ENCODE results near the gene RPS28. TPM values are rescaled to one million over a fixed set of nuclear protein-coding genes. Genes with fewer than 3 reads are reported as not detected.
"Not testable (repeated sequence)": the region's sequence is repeated elsewhere in the genome, so short reads cannot be mapped to it uniquely, and the experiment has no call there.

Gene RPS28
- polyA plus RNA-seq, 6 donors from 2014 or later = 1,256 to 2,811 (median 2,461) TPM

GRCh38 chr19:8310342-8311055 lies 10.8 kb upstream of the RPS28 start:
- no peak for DNase-seq
- H3K27me3 Mint-ChIP-seq = no peaks in the 10 kb centered on the region
- peak overlapping the region in 1 of 6 donors; percentile 67 for H3K27ac Mint-ChIP-seq
- no peaks in the 10 kb centered on the region for H3K36me3 Mint-ChIP-seq
- H3K9me3 Mint-ChIP-seq = no peaks in the 10 kb centered on the region
- H3K4me1 Mint-ChIP-seq = peaks cover 19 to 32% (median 26%) of the 10 kb centered on the region in 3 donors
- ATAC-seq (ENCODE audit: low read depth in 2 of 2) = no peak
- H3K4me3 Mint-ChIP-seq = no peak overlapping the region

- H3K4me3 Mint-ChIP-seq = peak overlapping the region in 2 of 8 donors; percentile 20 to 29
- DNase-seq = no peak
- H3K4me1 Mint-ChIP-seq = peaks cover 15 to 33% (median 17%) of the 10 kb centered on the region in 3 donors
These were observed 9.6 kb upstream of the RPS28 start for GRCh38 chr19:8311461-8312260.

GRCh38 chr19:8314981-8315640 lies 6.2 kb upstream of the RPS28 start:
- H3K36me3 Mint-ChIP-seq; H3K27me3 Mint-ChIP-seq; DNase-seq; ATAC-seq (ENCODE audit: low read depth in 2 of 2); H3K9me3 Mint-ChIP-seq: not testable (repeated sequence)
- Mint-ChIP-seq H3K27ac (peak overlapping the region in 3 of 6 donors; percentile 23 to 67 (median 27)), H3K4me1 (peaks cover 4 to 23% (median 6%) of the 10 kb centered on the region in 3 donors), H3K4me3 (peak overlapping the region in 1 of 8 donors; percentile 58)

More at GRCh38 chr19:8311461-8312260, 9.6 kb upstream of the RPS28 start:
- H3K36me3 Mint-ChIP-seq = no peaks in the 10 kb centered on the region
- H3K9me3 Mint-ChIP-seq = no peaks in the 10 kb centered on the region
- no peak for ATAC-seq (ENCODE audit: low read depth in 2 of 2)
- H3K27me3 Mint-ChIP-seq = no peaks in the 10 kb centered on the region
- no peak overlapping the region for H3K27ac Mint-ChIP-seq

- ATAC-seq (ENCODE audit: low read depth in 2 of 2) = no peak
- no peaks in the 10 kb centered on the region for H3K27me3 Mint-ChIP-seq
- no peak overlapping the region for H3K27ac Mint-ChIP-seq
- peak overlapping the region in 1 of 8 donors; percentile 24 for H3K4me3 Mint-ChIP-seq
- H3K4me1 Mint-ChIP-seq = peaks cover 14 to 33% (median 19%) of the 10 kb centered on the region in 3 donors
- no peaks in the 10 kb centered on the region for H3K36me3 Mint-ChIP-seq
- H3K9me3 Mint-ChIP-seq = no peaks in the 10 kb centered on the region
- DNase-seq = no peak
These were observed 4.8 kb upstream of the RPS28 start for GRCh38 chr19:8316351-8317125.

- Mint-ChIP-seq H3K4me1 (peaks cover 19 to 52% (median 33%) of the 10 kb centered on the region in 3 donors), H3K27ac (peak overlapping the region in 1 of 6 donors; percentile 38), H3K4me3 (peak overlapping the region in 3 of 8 donors; percentile 41 to 72 (median 51))
- not testable (repeated sequence) for DNase-seq; ATAC-seq (ENCODE audit: low read depth in 2 of 2); H3K9me3 Mint-ChIP-seq; H3K36me3 Mint-ChIP-seq; H3K27me3 Mint-ChIP-seq
These were observed 2.5 kb upstream of the RPS28 start for GRCh38 chr19:8318835-8319234.

GRCh38 chr19:8319807-8320520 lies 1.3 kb upstream of the RPS28 start:
- DNase-seq (no peak), ATAC-seq (ENCODE audit: low read depth in 2 of 2) (no peak)
- Mint-ChIP-seq H3K27me3 (no peaks in the 10 kb centered on the region), H3K27ac (peak overlapping the region; percentile 63 to 100 (median 98)), H3K36me3 (no peaks in the 10 kb centered on the region), H3K4me1 (peaks cover 19 to 55% (median 33%) of the 10 kb centered on the region in 3 donors), H3K9me3 (no peaks in the 10 kb centered on the region), H3K4me3 (peak overlapping the region; percentile 95 to 99 (median 98))

GRCh38 chr19:8320564-8321066 lies 681 bp upstream of the RPS28 start:
- Mint-ChIP-seq H3K4me3 (peak overlapping the region; percentile 95 to 99 (median 98)), H3K9me3 (no peaks in the 10 kb centered on the region), H3K36me3 (no peaks in the 10 kb centered on the region), H3K27ac (peak overlapping the region; percentile 92 to 100 (median 98)), H3K27me3 (no peaks in the 10 kb centered on the region), H3K4me1 (peaks cover 19 to 55% (median 33%) of the 10 kb centered on the region in 3 donors)
- ATAC-seq (ENCODE audit: low read depth in 2 of 2) = no peak
- DNase-seq = no peak

GRCh38 chr19:8321986-8322637 lies 816 bp downstream of the RPS28 start:
- peak overlapping the region; percentile 95 to 99 (median 98) for H3K4me3 Mint-ChIP-seq
- peaks cover 19 to 48% (median 33%) of the 10 kb centered on the region in 3 donors for H3K4me1 Mint-ChIP-seq
- DNase-seq = no peak
- no peaks in the 10 kb centered on the region for H3K36me3 Mint-ChIP-seq
- ATAC-seq (ENCODE audit: low read depth in 2 of 2) = no peak
- H3K27me3 Mint-ChIP-seq = peaks cover 0 to 6% (median 5%) of the 10 kb centered on the region in 3 donors
- peak overlapping the region; percentile 92 to 100 (median 98) for H3K27ac Mint-ChIP-seq
- no peaks in the 10 kb centered on the region for H3K9me3 Mint-ChIP-seq

GRCh38 chr19:8322638-8322997 lies 1.3 kb downstream of the RPS28 start:
- Mint-ChIP-seq H3K9me3 (no peaks in the 10 kb centered on the region), H3K27ac (peak overlapping the region in 2 of 6 donors; percentile 98 to 99), H3K4me1 (peaks cover 19 to 44% (median 33%) of the 10 kb centered on the region in 3 donors), H3K4me3 (peak overlapping the region; percentile 95 to 99 (median 98)), H3K27me3 (peaks cover 0 to 8% (median 5%) of the 10 kb centered on the region in 3 donors), H3K36me3 (no peaks in the 10 kb centered on the region)
- DNase-seq (no peak), ATAC-seq (ENCODE audit: low read depth in 2 of 2) (no peak)

GRCh38 chr19:8323781-8324185 lies 2.5 kb downstream of the RPS28 start:
- no peak overlapping the region for H3K27ac Mint-ChIP-seq
- H3K9me3 Mint-ChIP-seq = no peaks in the 10 kb centered on the region
- H3K36me3 Mint-ChIP-seq = no peaks in the 10 kb centered on the region
- ATAC-seq (ENCODE audit: low read depth in 2 of 2) (no peak), DNase-seq (no peak)
- peak overlapping the region in 3 of 8 donors; percentile 33 to 99 (median 95) for H3K4me3 Mint-ChIP-seq
- peaks cover 19 to 44% (median 33%) of the 10 kb centered on the region in 3 donors for H3K4me1 Mint-ChIP-seq
- H3K27me3 Mint-ChIP-seq = peaks cover 0 to 16% (median 12%) of the 10 kb centered on the region in 3 donors

- Mint-ChIP-seq H3K27ac (peak overlapping the region in 1 of 6 donors; percentile 28), H3K9me3 (no peaks in the 10 kb centered on the region), H3K4me3 (peak overlapping the region in 2 of 8 donors; percentile 33 to 95), H3K27me3 (peaks cover 0 to 16% (median 12%) of the 10 kb centered on the region in 3 donors), H3K36me3 (no peaks in the 10 kb centered on the region), H3K4me1 (peaks cover 18 to 38% (median 33%) of the 10 kb centered on the region in 3 donors)
- DNase-seq = no peak
- no peak for ATAC-seq (ENCODE audit: low read depth in 2 of 2)
These were observed 3.1 kb downstream of the RPS28 start for GRCh38 chr19:8324186-8325050.

All from naive B cell (primary cell).